HG03378 (cell line): ENCODE measurements around the gene ANKS1B.
"Not testable (repeated sequence)": the region's sequence is repeated elsewhere in the genome, so short reads cannot be mapped to it uniquely, and the experiment has no call there.

Experiments used
- ATAC-seq: cut with Tn5 transposase; IDR thresholded peaks from one replicate; pipeline ENCODE4 v1.9.1; 2021; ENCODE audit warnings: mild to moderate bottlenecking, moderate library complexity; ENCODE audit not compliant: unreplicated experiment

The ANKS1B gene

GRCh38 chr12:98997899-98998298 lies 986.8 kb downstream of the ANKS1B start:
- no peak for ATAC-seq

GRCh38 chr12:98990648-98991047 lies 994.1 kb downstream of the ANKS1B start:
- ATAC-seq = no peak

GRCh38 chr12:98985156-98985555 lies 999.6 kb downstream of the ANKS1B start:
- no peak for ATAC-seq

- no peak for ATAC-seq
Observed at GRCh38 chr12:98983647-98984046, 1001.1 kb downstream of the ANKS1B start.

- no peak for ATAC-seq
Observed at GRCh38 chr12:98980508-98980907, 1004.2 kb downstream of the ANKS1B start.

GRCh38 chr12:98977186-98977585 lies 1007.5 kb downstream of the ANKS1B start:
- ATAC-seq = no peak

GRCh38 chr12:98974767-98975381 lies 1009.9 kb downstream of the ANKS1B start:
- no peak for ATAC-seq

GRCh38 chr12:98973395-98973794 lies 1011.3 kb downstream of the ANKS1B start:
- no peak for ATAC-seq

GRCh38 chr12:98970950-98971349 lies 1013.8 kb downstream of the ANKS1B start:
- no peak for ATAC-seq

- no peak for ATAC-seq
Observed at GRCh38 chr12:98970210-98970609, 1014.5 kb downstream of the ANKS1B start.

- no peak for ATAC-seq
Observed at GRCh38 chr12:98968896-98969295, 1015.8 kb downstream of the ANKS1B start.

- not testable (repeated sequence) for ATAC-seq
Observed at GRCh38 chr12:98957135-98957534, 1027.6 kb downstream of the ANKS1B start.

- ATAC-seq = peak; percentile 87
Observed at GRCh38 chr12:98955284-98955683, 1029.5 kb downstream of the ANKS1B start.

GRCh38 chr12:98954506-98954905 lies 1030.2 kb downstream of the ANKS1B start:
- ATAC-seq = no peak

- ATAC-seq = no peak
Observed at GRCh38 chr12:98951406-98951805, 1033.3 kb downstream of the ANKS1B start.

- no peak for ATAC-seq
Observed at GRCh38 chr12:98948343-98948949, 1036.3 kb downstream of the ANKS1B start.

GRCh38 chr12:98945864-98946263 lies 1038.9 kb downstream of the ANKS1B start:
- no peak for ATAC-seq

GRCh38 chr12:98939926-98940325 lies 1044.8 kb downstream of the ANKS1B start:
- ATAC-seq = no peak

GRCh38 chr12:98939350-98939749 lies 1045.4 kb downstream of the ANKS1B start:
- ATAC-seq = no peak

- no peak for ATAC-seq
Observed at GRCh38 chr12:98935847-98936246, 1048.9 kb downstream of the ANKS1B start.

GRCh38 chr12:98922871-98923270 lies 1061.9 kb downstream of the ANKS1B start:
- no peak for ATAC-seq

GRCh38 chr12:98918176-98918863 lies 1066.4 kb downstream of the ANKS1B start:
- ATAC-seq = no peak
